HEK293 (cell line): Measurements from ENCODE around the gene ADIPOR1.
A peak's percentile ranks its signal among the peaks of the same experiment; 100 is the strongest.

ENCODE experiments used
- CTCF ChIA-PET: fragments of 350-600 bp; formaldehyde crosslinking; extraction: SDS; loops from one replicate; lab custom pipeline; 2021; ENCODE audit warnings: antibody characterized with exemption; lab: Yijun Ruan, JAX
- POLR2A ChIA-PET: fragments of 300-600 bp; formaldehyde crosslinking; extraction: SDS; loops from one replicate; lab custom pipeline; 2020; ENCODE audit warnings: antibody characterized with exemption, inconsistent platforms; lab: Yijun Ruan, JAX
- H3K27ac ChIP-seq: fragments of 200-500 bp; sonication (Bioruptor generic); 2 replicates; pipeline ENCODE4 v1.5.1; 2014; ENCODE audit warnings: low read depth, low read length, control low read depth, inconsistent platforms; ENCODE audit errors: extremely low read depth
- H3K36me3 ChIP-seq, 2 experiments: fragments of 200-500 bp in 1 of 2; sonication (Bioruptor generic) in 1 of 2; 1 replicate in 1 of 2; 2 replicates in 1 of 2; pipeline ENCODE4 v1.5.1; 2014 to 2017; ENCODE audit warnings: inconsistent platforms in 2 of 2, low read length in 2 of 2; ENCODE audit not compliant: control insufficient read depth in 2 of 2, insufficient read depth in 1 of 2
- H3K4me1 ChIP-seq: fragments of 200-500 bp; sonication (Bioruptor generic); 2 replicates; pipeline ENCODE4 v1.5.1; 2014; ENCODE audit warnings: mild to moderate bottlenecking, low read length, inconsistent platforms; ENCODE audit not compliant: control insufficient read depth, insufficient read depth
- H3K4me3 ChIP-seq: 2 replicates; pipeline ENCODE4 v1.5.1; 2011; ENCODE audit warnings: low read depth, mild to moderate bottlenecking, control low read depth, low read length, moderate library complexity
- H3K9me3 ChIP-seq: fragments of 200-500 bp; sonication (Bioruptor generic); 2 replicates; pipeline ENCODE4 v1.5.1; 2014; ENCODE audit warnings: low read depth, low read length, inconsistent platforms; ENCODE audit not compliant: control insufficient read depth, insufficient read depth
- BCL11A ChIP-seq: fragments of 450-650 bp; formaldehyde crosslinking; IDR thresholded peaks from 2 replicates; pipeline ENCODE4 v1.5.1; 2016; ENCODE audit warnings: low read depth, missing biosample characterization, missing genetic modification characterization
- GFI1B ChIP-seq: fragments of 450-650 bp; formaldehyde crosslinking; IDR thresholded peaks from 2 replicates; pipeline ENCODE4 v1.5.1; 2016; ENCODE audit warnings: missing biosample characterization, missing genetic modification characterization
- KLF8 ChIP-seq: fragments of 450-650 bp; formaldehyde crosslinking; IDR thresholded peaks from 2 replicates; pipeline ENCODE4 v1.5.1; 2016; ENCODE audit warnings: missing biosample characterization, missing genetic modification characterization
- MYNN ChIP-seq: fragments of 450-650 bp; formaldehyde crosslinking; IDR thresholded peaks from 2 replicates; pipeline ENCODE4 v1.5.1; 2016; ENCODE audit warnings: missing biosample characterization, missing genetic modification characterization, borderline replicate concordance
- ZBTB7A ChIP-seq: fragments of 450-650 bp; formaldehyde crosslinking; IDR thresholded peaks from 2 replicates; pipeline ENCODE4 v1.5.1; 2016; ENCODE audit warnings: low read depth, missing biosample characterization, missing genetic modification characterization
- ZNF138 ChIP-seq: fragments of 450-650 bp; formaldehyde crosslinking; IDR thresholded peaks from 2 replicates; pipeline ENCODE4 v1.5.1; 2016; ENCODE audit warnings: missing biosample characterization, missing genetic modification characterization, borderline replicate concordance
- ZNF140 ChIP-seq: fragments of 450-650 bp; formaldehyde crosslinking; IDR thresholded peaks from 2 replicates; pipeline ENCODE4 v1.5.1; 2016; ENCODE audit warnings: missing biosample characterization, missing genetic modification characterization
- ZNF175 ChIP-seq: fragments of 450-650 bp; formaldehyde crosslinking; IDR thresholded peaks from 2 replicates; pipeline ENCODE4 v1.5.1; 2016; ENCODE audit warnings: missing biosample characterization, missing genetic modification characterization
- ZNF404 ChIP-seq: fragments of 450-650 bp; formaldehyde crosslinking; IDR thresholded peaks from 2 replicates; pipeline ENCODE4 v1.5.1; 2017; ENCODE audit warnings: missing biosample characterization, missing genetic modification characterization
- ZNF514 ChIP-seq: fragments of 450-650 bp; formaldehyde crosslinking; IDR thresholded peaks from 2 replicates; pipeline ENCODE4 v1.5.1; 2016; ENCODE audit warnings: missing biosample characterization, missing genetic modification characterization
- ZNF548 ChIP-seq: fragments of 450-650 bp; formaldehyde crosslinking; IDR thresholded peaks from 2 replicates; pipeline ENCODE4 v1.5.1; 2016; ENCODE audit warnings: missing biosample characterization, missing genetic modification characterization
- ZNF571 ChIP-seq: fragments of 450-650 bp; formaldehyde crosslinking; IDR thresholded peaks from 2 replicates; pipeline ENCODE4 v1.5.0; 2017; ENCODE audit warnings: missing biosample characterization, missing genetic modification characterization
- ZNF654 ChIP-seq: fragments of 450-650 bp; formaldehyde crosslinking; IDR thresholded peaks from 2 replicates; pipeline ENCODE4 v1.5.1; 2016; ENCODE audit warnings: low read depth, missing biosample characterization, missing genetic modification characterization
- ZNF664 ChIP-seq: fragments of 450-650 bp; formaldehyde crosslinking; IDR thresholded peaks from 2 replicates; pipeline ENCODE4 v1.5.1; 2016; ENCODE audit warnings: missing biosample characterization, missing genetic modification characterization
- ZNF677 ChIP-seq: fragments of 450-650 bp; IDR thresholded peaks from 2 replicates; pipeline ENCODE4 v1.5.0; 2018; ENCODE audit warnings: missing biosample characterization, mild to moderate bottlenecking, missing genetic modification characterization, moderate library complexity
- ZNF768 ChIP-seq: fragments of 450-650 bp; formaldehyde crosslinking; IDR thresholded peaks from 2 replicates; pipeline ENCODE4 v1.5.1; 2018; ENCODE audit warnings: missing biosample characterization, mild to moderate bottlenecking, missing genetic modification characterization
- ZNF777 ChIP-seq: fragments of 450-650 bp; formaldehyde crosslinking; IDR thresholded peaks from 2 replicates; pipeline ENCODE4 v1.5.1; 2017; ENCODE audit warnings: missing biosample characterization, missing genetic modification characterization, borderline replicate concordance
- ZSCAN30 ChIP-seq: fragments of 450-650 bp; IDR thresholded peaks from 2 replicates; pipeline ENCODE4 v1.5.1; 2018; ENCODE audit warnings: missing biosample characterization, mild to moderate bottlenecking, missing genetic modification characterization, moderate library complexity
- TF ChIP-seq, protein P1 (sequence below): fragments of 450-650 bp; formaldehyde crosslinking; IDR thresholded peaks from 2 replicates; pipeline ENCODE4 v1.5.1; 2017; ENCODE audit warnings: missing biosample characterization, missing genetic modification characterization

The ADIPOR1 gene

DNA sequence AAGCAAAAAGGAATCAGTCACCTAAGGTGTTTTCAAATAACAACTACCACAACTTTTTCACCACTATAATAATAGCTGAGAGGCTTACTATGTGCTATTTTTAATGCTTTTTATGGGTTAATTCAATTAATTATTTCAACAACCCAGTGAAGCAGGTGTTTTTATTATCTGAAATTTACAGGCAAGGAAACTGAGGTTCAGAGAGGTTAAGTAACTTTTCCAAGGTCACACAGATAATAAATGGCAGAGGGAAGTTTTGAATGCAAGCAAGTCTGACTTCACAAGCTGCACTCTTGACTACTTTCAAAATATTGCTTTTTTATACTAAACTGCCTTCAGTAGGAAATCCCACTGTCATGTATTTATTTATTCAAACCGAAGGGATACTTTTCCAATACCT lies 44.8 kb upstream of the ADIPOR1 start:
- peak; percentile 63; the same call in 1 of the 2 replicates for TF ChIP-seq ZNF768 (tag by site-specific recombination)
- no peak for TF ChIP-seq ZNF404 (tag by site-specific recombination)
- Histone ChIP-seq H3K9me3 (no peaks in the 10 kb centered on the region), H3K4me1 (no peaks in the 10 kb centered on the region), H3K27ac (no peak overlapping the region), H3K4me3 (no peak overlapping the region), H3K36me3 (no peaks in the 10 kb centered on the region)
- ChIA-PET POLR2A (no interaction called here), CTCF (interaction anchor here (0.7 kb wide), 1 partner anchor 436 kb away, joined by 3 read pairs; no protein-coding TSS in a partner anchor)

DNA sequence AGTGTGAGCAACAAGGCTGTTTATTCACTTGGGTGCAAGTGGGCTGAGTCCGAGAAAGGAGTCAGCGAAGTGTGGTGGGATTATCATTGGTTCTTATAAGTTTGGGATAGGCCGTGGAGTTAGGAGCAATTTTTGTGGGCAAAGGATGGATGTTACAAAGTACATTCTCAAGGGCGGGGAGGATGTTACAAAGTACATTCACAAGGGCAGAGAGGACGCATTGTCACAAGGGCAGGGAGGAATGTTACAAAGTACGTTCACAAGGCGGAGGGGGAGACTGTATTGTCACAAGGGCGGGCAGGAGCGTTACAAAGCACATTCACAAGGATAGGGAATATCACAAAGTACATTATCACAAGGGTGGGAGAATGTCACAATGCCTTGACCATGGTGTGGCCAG lies 43.9 kb upstream of the ADIPOR1 start:
- ChIA-PET CTCF (no interaction called here), POLR2A (no interaction called here)
- Histone ChIP-seq H3K4me3 (no peak overlapping the region), H3K36me3 (no peaks in the 10 kb centered on the region), H3K9me3 (no peaks in the 10 kb centered on the region), H3K4me1 (no peaks in the 10 kb centered on the region), H3K27ac (no peak overlapping the region)
- TF ChIP-seq ZNF140 (tag by site-specific recombination): no peak
- TF ChIP-seq KLF8 (tag by site-specific recombination): no peak
- TF ChIP-seq GFI1B: no peak
- TF ChIP-seq ZNF514 (tag by site-specific recombination): no peak
- TF ChIP-seq ZNF175: no peak
- TF ChIP-seq ZBTB7A (tag by site-specific recombination): no peak
- no peak for TF ChIP-seq ZNF777 (tag by site-specific recombination)
- no peak for TF ChIP-seq ZNF571 (tag by site-specific recombination)
- TF ChIP-seq ZNF654 (tag by site-specific recombination): no peak
- no peak for TF ChIP-seq MYNN (tag by site-specific recombination)
- TF ChIP-seq ZNF548 (tag by site-specific recombination): no peak
- TF ChIP-seq ZNF138 (tag by site-specific recombination): no peak
- TF ChIP-seq ZNF677 (tag by site-specific recombination): no peak

DNA sequence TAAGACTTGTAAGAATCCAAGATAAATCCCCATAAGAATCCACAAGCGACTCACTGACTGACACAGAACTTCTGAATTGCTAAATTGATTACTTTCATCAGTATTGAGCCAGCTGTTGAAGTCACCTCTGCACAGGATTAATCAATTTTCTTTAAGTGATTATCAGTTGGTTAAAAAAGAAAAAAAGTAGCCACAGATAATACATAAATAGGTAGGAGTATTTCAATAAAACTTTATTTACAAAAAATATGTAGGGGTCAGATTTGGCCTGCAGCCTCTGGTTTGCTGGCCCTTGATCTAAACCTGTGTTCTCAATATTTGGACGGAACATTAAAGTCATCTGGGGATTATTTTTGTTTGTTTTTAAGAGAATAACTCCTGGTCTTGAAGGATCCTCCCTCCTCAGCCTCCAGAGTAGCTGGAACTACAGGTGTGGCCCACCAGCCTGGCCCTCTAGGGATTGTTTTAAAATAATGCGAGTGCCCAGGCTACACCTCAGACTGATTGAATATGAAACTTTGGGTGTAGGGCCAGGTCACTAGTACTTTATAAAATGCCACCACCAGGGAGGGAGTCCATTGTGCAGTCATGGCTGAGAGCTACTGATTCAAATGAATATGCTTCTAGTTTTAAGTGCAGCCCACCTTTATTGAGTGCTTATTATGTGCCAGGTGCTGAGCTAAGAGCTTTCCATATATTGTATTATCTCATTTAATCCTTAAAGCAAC lies 42.3 kb upstream of the ADIPOR1 start:
- Histone ChIP-seq H3K27ac (no peak overlapping the region), H3K9me3 (no peaks in the 10 kb centered on the region), H3K36me3 (no peaks in the 10 kb centered on the region), H3K4me1 (no peaks in the 10 kb centered on the region), H3K4me3 (no peak overlapping the region)
- TF ChIP-seq, protein P1, sequence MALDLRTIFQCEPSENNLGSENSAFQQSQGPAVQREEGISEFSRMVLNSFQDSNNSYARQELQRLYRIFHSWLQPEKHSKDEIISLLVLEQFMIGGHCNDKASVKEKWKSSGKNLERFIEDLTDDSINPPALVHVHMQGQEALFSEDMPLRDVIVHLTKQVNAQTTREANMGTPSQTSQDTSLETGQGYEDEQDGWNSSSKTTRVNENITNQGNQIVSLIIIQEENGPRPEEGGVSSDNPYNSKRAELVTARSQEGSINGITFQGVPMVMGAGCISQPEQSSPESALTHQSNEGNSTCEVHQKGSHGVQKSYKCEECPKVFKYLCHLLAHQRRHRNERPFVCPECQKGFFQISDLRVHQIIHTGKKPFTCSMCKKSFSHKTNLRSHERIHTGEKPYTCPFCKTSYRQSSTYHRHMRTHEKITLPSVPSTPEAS (tag by site-specific recombination): no peak
- TF ChIP-seq BCL11A (tag by site-specific recombination): no peak
- TF ChIP-seq ZSCAN30 (tag by site-specific recombination): no peak
- peak; percentile 77 for TF ChIP-seq ZNF664 (tag by site-specific recombination)
- ChIA-PET POLR2A (interaction anchor here (0.9 kb wide), 1 partner anchor 73 kb away, joined by 3 read pairs; the partner anchor contains the start of gene KLHL12), CTCF (interaction anchor here (0.9 to 4.6 kb wide), 8 partner anchors 13 to 481 kb away, joined by 3 to 30 read pairs (median 4); no protein-coding TSS in a partner anchor)
